Loucy (cell line): ENCODE results near the gene PRKN.

Source experiments
- H2AFZ ChIP-seq: fragments of 200-600 bp; sonication (generic); 2 replicates; pipeline ENCODE4 v1.6.0; 2016; ENCODE audit warnings: antibody characterized with exemption, mild to moderate bottlenecking, low read length, moderate library complexity
- H3F3A ChIP-seq: fragments of 200-600 bp; 2 replicates; pipeline ENCODE4 v1.6.0; 2016; ENCODE audit warnings: antibody characterized with exemption, low read depth, mild to moderate bottlenecking
- H3K27me3 ChIP-seq: fragments of 200-600 bp; sonication (generic); 2 replicates; pipeline ENCODE4 v1.6.1; 2014; ENCODE audit warnings: low read length, mild to moderate bottlenecking; ENCODE audit not compliant: insufficient read depth, poor library complexity, severe bottlenecking
- H3K36me3 ChIP-seq: fragments of 200-600 bp; sonication (generic); 2 replicates; pipeline ENCODE4 v1.6.1; 2016; ENCODE audit warnings: low read length; ENCODE audit not compliant: insufficient read depth
- H3K4me1 ChIP-seq: fragments of 200-600 bp; sonication (generic); 2 replicates; pipeline ENCODE4 v1.5.1; 2014; ENCODE audit warnings: low read length, mild to moderate bottlenecking; ENCODE audit not compliant: insufficient read depth, poor library complexity, severe bottlenecking
- H3K4me2 ChIP-seq: fragments of 200-600 bp; sonication (generic); 2 replicates; pipeline ENCODE4 v1.6.0; 2014; ENCODE audit warnings: antibody characterized with exemption, low read length, low read depth, mild to moderate bottlenecking; ENCODE audit not compliant: poor library complexity, severe bottlenecking
- H3K4me3 ChIP-seq: fragments of 200-600 bp; sonication (generic); 2 replicates; pipeline ENCODE4 v1.5.1; 2014; ENCODE audit warnings: low read length, mild to moderate bottlenecking, mixed read lengths; ENCODE audit not compliant: poor library complexity, severe bottlenecking
- H3K79me2 ChIP-seq: fragments of 200-600 bp; sonication (generic); 2 replicates; pipeline ENCODE4 v1.6.1; 2014; ENCODE audit warnings: low read length; ENCODE audit not compliant: insufficient read depth
- H3K9ac ChIP-seq: fragments of 200-600 bp; sonication (generic); 2 replicates; pipeline ENCODE4 v1.6.0; 2014; ENCODE audit warnings: mild to moderate bottlenecking, low read depth, low read length, moderate library complexity; ENCODE audit not compliant: poor library complexity, severe bottlenecking
- H3K9me2 ChIP-seq: fragments of 200-600 bp; sonication (generic); replicated peaks from 2 replicates; pipeline ENCODE4 v1.6.1; 2016; ENCODE audit warnings: low read depth, low read length, mixed read lengths
- H3K9me3 ChIP-seq: fragments of 200-600 bp; sonication (generic); 2 replicates; pipeline ENCODE4 v1.6.1; 2014; ENCODE audit warnings: mild to moderate bottlenecking, antibody characterized with exemption, low read length, low read depth; ENCODE audit not compliant: insufficient read depth
- H4K20me1 ChIP-seq: fragments of 200-600 bp; sonication (generic); 2 replicates; pipeline ENCODE4 v1.6.0; 2014; ENCODE audit warnings: antibody characterized with exemption, low read length, mild to moderate bottlenecking; ENCODE audit not compliant: insufficient read depth, poor library complexity, severe bottlenecking
- EZH2phosphoT487 ChIP-seq: fragments of 200-600 bp; IDR thresholded peaks from 2 replicates; pipeline ENCODE4 v1.6.1; 2018; ENCODE audit warnings: antibody characterized with exemption, mild to moderate bottlenecking, moderate library complexity, borderline replicate concordance
- TF ChIP-seq, protein P1 (sequence below): fragments of 200-600 bp; sonication (generic); conservative IDR thresholded peaks from 2 replicates; pipeline ENCODE4 v1.5.1; 2014; ENCODE audit warnings: mild to moderate bottlenecking, antibody characterized with exemption, low read length

PRKN gene

GRCh38 chr6:162596676-162597075 is 130.9 kb downstream of the PRKN start:
- Histone ChIP-seq H3K4me1 (no peaks in the 10 kb centered on the region), H3K36me3 (no peaks in the 10 kb centered on the region), H3K9me2 (no peaks in the 10 kb centered on the region), H3K4me3 (no peak overlapping the region), H3F3A (no peaks in the 10 kb centered on the region), H3K9ac (no peak overlapping the region), H3K4me2 (no peak overlapping the region), H3K9me3 (no peaks in the 10 kb centered on the region), H2AFZ (no peak overlapping the region), H3K79me2 (no peaks in the 10 kb centered on the region), H3K27me3 (no peaks in the 10 kb centered on the region), H4K20me1 (no peaks in the 10 kb centered on the region)
- no peak for TF ChIP-seq EZH2phosphoT487
- TF ChIP-seq, protein P1, sequence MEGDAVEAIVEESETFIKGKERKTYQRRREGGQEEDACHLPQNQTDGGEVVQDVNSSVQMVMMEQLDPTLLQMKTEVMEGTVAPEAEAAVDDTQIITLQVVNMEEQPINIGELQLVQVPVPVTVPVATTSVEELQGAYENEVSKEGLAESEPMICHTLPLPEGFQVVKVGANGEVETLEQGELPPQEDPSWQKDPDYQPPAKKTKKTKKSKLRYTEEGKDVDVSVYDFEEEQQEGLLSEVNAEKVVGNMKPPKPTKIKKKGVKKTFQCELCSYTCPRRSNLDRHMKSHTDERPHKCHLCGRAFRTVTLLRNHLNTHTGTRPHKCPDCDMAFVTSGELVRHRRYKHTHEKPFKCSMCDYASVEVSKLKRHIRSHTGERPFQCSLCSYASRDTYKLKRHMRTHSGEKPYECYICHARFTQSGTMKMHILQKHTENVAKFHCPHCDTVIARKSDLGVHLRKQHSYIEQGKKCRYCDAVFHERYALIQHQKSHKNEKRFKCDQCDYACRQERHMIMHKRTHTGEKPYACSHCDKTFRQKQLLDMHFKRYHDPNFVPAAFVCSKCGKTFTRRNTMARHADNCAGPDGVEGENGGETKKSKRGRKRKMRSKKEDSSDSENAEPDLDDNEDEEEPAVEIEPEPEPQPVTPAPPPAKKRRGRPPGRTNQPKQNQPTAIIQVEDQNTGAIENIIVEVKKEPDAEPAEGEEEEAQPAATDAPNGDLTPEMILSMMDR, result no peak

GRCh38 chr6:162591517-162591916 is 136.0 kb downstream of the PRKN start:
- Histone ChIP-seq H4K20me1 (no peaks in the 10 kb centered on the region), H3F3A (no peaks in the 10 kb centered on the region), H3K9ac (no peak overlapping the region), H3K4me2 (no peak overlapping the region), H3K27me3 (no peaks in the 10 kb centered on the region), H3K4me3 (no peak overlapping the region), H3K4me1 (no peaks in the 10 kb centered on the region), H3K36me3 (no peaks in the 10 kb centered on the region), H3K9me2 (no peaks in the 10 kb centered on the region), H3K9me3 (no peaks in the 10 kb centered on the region), H3K79me2 (no peaks in the 10 kb centered on the region), H2AFZ (no peak overlapping the region)
- no peak for TF ChIP-seq EZH2phosphoT487
- TF ChIP-seq, protein P1, result no peak

DNA sequence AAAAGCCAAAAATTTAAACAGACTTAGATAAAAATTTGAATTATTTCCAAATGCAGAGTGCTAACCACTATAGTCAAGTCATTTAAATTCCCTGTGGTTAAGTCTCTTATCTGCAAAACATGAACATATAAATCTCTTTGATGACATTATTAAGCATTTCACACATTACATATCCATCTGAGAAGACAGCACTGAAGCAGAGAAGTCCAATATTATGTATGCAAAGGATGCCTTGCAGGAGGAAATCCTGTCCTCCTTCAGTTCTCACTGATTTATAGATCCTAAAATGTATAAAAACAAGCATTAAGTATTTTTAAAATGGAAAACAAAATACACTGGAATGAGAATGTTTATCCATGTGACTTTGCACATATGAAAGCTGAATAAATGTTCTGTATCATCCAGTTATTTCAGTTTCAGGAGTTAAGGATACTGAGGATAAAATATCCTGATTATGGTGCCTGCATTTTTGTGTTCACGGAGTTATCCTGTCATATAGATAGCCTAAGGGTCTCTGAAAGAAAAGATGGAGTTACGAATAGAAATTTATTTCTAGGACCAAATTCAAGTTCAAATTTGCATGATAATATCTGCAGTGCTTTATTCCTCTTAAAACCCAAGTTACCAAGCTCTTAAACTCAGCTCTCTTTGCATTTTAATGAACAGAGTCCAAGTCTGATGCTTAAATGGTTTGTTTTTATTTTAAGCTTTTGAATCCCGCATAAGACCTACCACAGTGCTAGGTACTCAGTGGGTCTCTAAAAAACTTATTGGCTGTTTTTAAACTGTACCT is 145.4 kb downstream of the PRKN start:
- TF ChIP-seq, protein P1, result no peak
- no peak for TF ChIP-seq EZH2phosphoT487
- Histone ChIP-seq H3K9me3 (no peaks in the 10 kb centered on the region; the same call in 1 of the 2 replicates), H3K4me3 (no peak overlapping the region), H3K9ac (no peak overlapping the region), H3K27me3 (no peaks in the 10 kb centered on the region), H3F3A (no peaks in the 10 kb centered on the region), H3K4me2 (no peak overlapping the region), H3K9me2 (no peaks in the 10 kb centered on the region), H3K4me1 (no peaks in the 10 kb centered on the region), H2AFZ (no peak overlapping the region), H3K36me3 (no peaks in the 10 kb centered on the region), H4K20me1 (no peaks in the 10 kb centered on the region), H3K79me2 (no peaks in the 10 kb centered on the region)
